SU-DHL-6 (cell line): ENCODE measurements around the gene STOML3.

Experiments used
- H2AFZ ChIP-seq: fragments of 200-600 bp; sonication (generic); 2 replicates; pipeline ENCODE4 v1.6.1; 2014; ENCODE audit warnings: low read depth, mild to moderate bottlenecking, moderate library complexity, mixed read lengths, antibody characterized with exemption, low read length; ENCODE audit not compliant: severe bottlenecking
- H3F3A ChIP-seq: fragments of 200-600 bp; shearing (Covaris generic); 2 replicates; pipeline ENCODE4 v1.6.0; 2016; ENCODE audit warnings: antibody characterized with exemption, mild to moderate bottlenecking; ENCODE audit not compliant: insufficient read depth
- H3K27ac ChIP-seq: fragments of 200-600 bp; sonication (generic); 2 replicates; pipeline ENCODE4 v1.5.1; 2016; ENCODE audit warnings: low read depth, mild to moderate bottlenecking, low read length, moderate library complexity, mixed read lengths
- H3K27me3 ChIP-seq: fragments of 200-600 bp; sonication (generic), shearing (Covaris generic); 2 replicates; pipeline ENCODE4 v1.6.0; 2014; ENCODE audit warnings: mild to moderate bottlenecking, low read length
- H3K36me3 ChIP-seq: fragments of 200-600 bp; sonication (generic); 2 replicates; pipeline ENCODE4 v1.6.1; 2014; ENCODE audit warnings: mild to moderate bottlenecking, low read length, mixed read lengths
- H3K4me2 ChIP-seq: fragments of 300-600, 200-600 bp; shearing (Covaris generic), sonication (generic); 2 replicates; pipeline ENCODE4 v1.6.0; 2014; ENCODE audit warnings: low read length, low read depth, mild to moderate bottlenecking; ENCODE audit not compliant: poor library complexity, severe bottlenecking
- H3K4me3 ChIP-seq: fragments of 200-600 bp; sonication (generic); 2 replicates; pipeline ENCODE4 v1.5.1; 2014; ENCODE audit warnings: antibody characterized with exemption, low read length, mild to moderate bottlenecking, mixed read lengths; ENCODE audit not compliant: insufficient read depth, poor library complexity, severe bottlenecking
- H3K79me2 ChIP-seq: fragments of 200-600 bp; sonication (generic); 2 replicates; pipeline ENCODE4 v1.6.1; 2014; ENCODE audit warnings: mild to moderate bottlenecking, low read length, moderate library complexity; ENCODE audit not compliant: insufficient read depth
- H3K9ac ChIP-seq: fragments of 200-600 bp; sonication (generic); 2 replicates; pipeline ENCODE4 v1.7.0; 2014; ENCODE audit warnings: mild to moderate bottlenecking, low read length
- H3K9me2 ChIP-seq: fragments of 200-600 bp; sonication (generic); replicated peaks from 2 replicates; pipeline ENCODE4 v1.6.1; 2014; ENCODE audit warnings: low read length; ENCODE audit not compliant: insufficient read depth
- H3K9me3 ChIP-seq: fragments of 200-600 bp; sonication (generic); 2 replicates; pipeline ENCODE4 v1.6.1; 2014; ENCODE audit warnings: low read length, mixed read lengths; ENCODE audit not compliant: insufficient read depth
- H4K20me1 ChIP-seq: fragments of 200-600 bp; sonication (generic); 2 replicates; pipeline ENCODE4 v1.6.1; 2014; ENCODE audit warnings: low read depth, mild to moderate bottlenecking, antibody characterized with exemption, low read length, moderate library complexity, mixed read lengths
- EZH2phosphoT487 ChIP-seq: fragments of 200-600 bp; sonication (generic), shearing (Covaris generic); conservative IDR thresholded peaks from 2 replicates; pipeline ENCODE4 v1.6.1; 2018; ENCODE audit warnings: mild to moderate bottlenecking, antibody characterized with exemption, low read length, moderate library complexity, mixed read lengths
- TF ChIP-seq, protein P1 (sequence below): fragments of 200-600 bp; sonication (generic); IDR thresholded peaks from one replicate; pipeline ENCODE4 v1.5.1; 2017; ENCODE audit warnings: antibody characterized with exemption, mild to moderate bottlenecking, low read length, moderate library complexity; ENCODE audit not compliant: insufficient read depth, poor library complexity, severe bottlenecking

STOML3 gene

DNA sequence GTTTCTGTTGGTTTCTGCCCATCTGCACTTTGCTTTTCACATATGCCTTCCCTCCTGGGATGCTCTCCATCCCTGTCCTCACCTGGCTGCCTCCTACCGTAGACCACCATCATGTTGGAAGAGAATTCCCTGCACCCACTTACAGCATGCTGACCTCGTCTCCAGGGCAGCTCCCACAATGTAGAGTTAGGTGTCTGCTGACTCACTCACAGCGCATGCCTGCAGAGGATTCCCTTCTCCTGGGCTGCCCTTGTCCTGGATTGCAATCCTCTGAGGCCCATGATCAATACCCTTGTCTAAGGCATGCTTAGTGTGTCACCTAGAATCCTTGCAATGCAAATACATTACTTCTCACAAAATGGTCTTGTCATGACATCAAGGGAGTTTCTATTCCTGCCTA lies 43.6 kb downstream of the STOML3 start:
- Histone ChIP-seq H2AFZ (no peak overlapping the region), H3K79me2 (no peaks in the 10 kb centered on the region), H3F3A (no peaks in the 10 kb centered on the region), H3K9me2 (no peaks in the 10 kb centered on the region), H3K9me3 (no peaks in the 10 kb centered on the region), H3K27me3 (no peaks in the 10 kb centered on the region), H4K20me1 (no peaks in the 10 kb centered on the region), H3K9ac (no peak overlapping the region), H3K36me3 (no peaks in the 10 kb centered on the region), H3K27ac (no peak overlapping the region), H3K4me2 (no peak overlapping the region), H3K4me3 (no peak overlapping the region)
- TF ChIP-seq, protein P1, sequence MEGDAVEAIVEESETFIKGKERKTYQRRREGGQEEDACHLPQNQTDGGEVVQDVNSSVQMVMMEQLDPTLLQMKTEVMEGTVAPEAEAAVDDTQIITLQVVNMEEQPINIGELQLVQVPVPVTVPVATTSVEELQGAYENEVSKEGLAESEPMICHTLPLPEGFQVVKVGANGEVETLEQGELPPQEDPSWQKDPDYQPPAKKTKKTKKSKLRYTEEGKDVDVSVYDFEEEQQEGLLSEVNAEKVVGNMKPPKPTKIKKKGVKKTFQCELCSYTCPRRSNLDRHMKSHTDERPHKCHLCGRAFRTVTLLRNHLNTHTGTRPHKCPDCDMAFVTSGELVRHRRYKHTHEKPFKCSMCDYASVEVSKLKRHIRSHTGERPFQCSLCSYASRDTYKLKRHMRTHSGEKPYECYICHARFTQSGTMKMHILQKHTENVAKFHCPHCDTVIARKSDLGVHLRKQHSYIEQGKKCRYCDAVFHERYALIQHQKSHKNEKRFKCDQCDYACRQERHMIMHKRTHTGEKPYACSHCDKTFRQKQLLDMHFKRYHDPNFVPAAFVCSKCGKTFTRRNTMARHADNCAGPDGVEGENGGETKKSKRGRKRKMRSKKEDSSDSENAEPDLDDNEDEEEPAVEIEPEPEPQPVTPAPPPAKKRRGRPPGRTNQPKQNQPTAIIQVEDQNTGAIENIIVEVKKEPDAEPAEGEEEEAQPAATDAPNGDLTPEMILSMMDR, result no peak
- no peak for TF ChIP-seq EZH2phosphoT487

DNA sequence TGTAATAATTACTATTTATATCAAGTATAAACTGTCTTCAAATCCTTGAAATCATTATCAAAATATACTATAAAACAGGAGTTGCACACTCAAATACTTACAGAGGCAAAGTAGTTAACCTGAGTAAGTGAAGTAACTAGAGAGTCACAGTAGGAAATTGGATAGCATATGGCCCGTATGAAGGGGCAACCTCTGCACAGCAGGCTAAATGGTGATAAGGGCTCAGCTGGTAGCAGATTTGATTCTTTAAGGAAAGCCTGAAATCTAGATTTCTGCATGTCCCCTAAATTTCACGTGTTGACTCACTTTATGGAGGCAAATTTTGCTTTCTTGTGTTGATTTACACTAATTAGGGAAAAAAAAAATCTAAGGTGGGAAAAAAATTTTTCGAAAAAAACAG lies 46.4 kb downstream of the STOML3 start:
- Histone ChIP-seq H3K4me2 (no peak overlapping the region), H3F3A (no peaks in the 10 kb centered on the region), H3K27me3 (no peaks in the 10 kb centered on the region), H3K79me2 (no peaks in the 10 kb centered on the region), H2AFZ (no peak overlapping the region), H3K9me2 (no peaks in the 10 kb centered on the region), H4K20me1 (no peaks in the 10 kb centered on the region), H3K27ac (no peak overlapping the region), H3K9ac (no peak overlapping the region), H3K4me3 (no peak overlapping the region), H3K9me3 (no peaks in the 10 kb centered on the region), H3K36me3 (no peaks in the 10 kb centered on the region)
- TF ChIP-seq EZH2phosphoT487, result no peak
- TF ChIP-seq, protein P1, result no peak

DNA sequence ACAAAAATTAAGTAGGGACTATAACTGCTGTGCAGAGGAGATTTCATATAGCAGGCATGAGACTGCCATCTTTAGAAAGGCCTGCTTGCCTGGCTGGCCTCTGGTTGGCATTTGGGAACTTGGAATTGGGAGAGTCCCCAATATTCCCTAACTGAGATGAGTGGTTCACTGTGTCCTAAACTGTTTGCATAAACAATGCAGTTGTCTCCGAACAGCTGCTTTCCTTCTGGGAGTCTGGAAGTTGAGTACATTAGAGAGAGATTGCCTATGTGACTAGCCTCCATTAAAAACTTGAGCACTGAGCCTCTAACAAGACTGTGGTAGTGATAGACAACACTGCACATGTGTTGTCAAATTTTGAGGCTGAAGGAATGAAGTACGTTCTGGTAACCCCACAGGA lies 47.4 kb downstream of the STOML3 start:
- Histone ChIP-seq H2AFZ (no peak overlapping the region), H3K9me3 (no peaks in the 10 kb centered on the region), H3K4me2 (no peak overlapping the region), H3K9ac (no peak overlapping the region), H3K79me2 (no peaks in the 10 kb centered on the region), H4K20me1 (no peaks in the 10 kb centered on the region), H3K9me2 (no peaks in the 10 kb centered on the region), H3K4me3 (no peak overlapping the region), H3K27ac (no peak overlapping the region), H3K36me3 (no peaks in the 10 kb centered on the region), H3F3A (no peaks in the 10 kb centered on the region), H3K27me3 (no peaks in the 10 kb centered on the region)
- TF ChIP-seq, protein P1, result no peak
- no peak for TF ChIP-seq EZH2phosphoT487
